Pons (tissue), 1 donor: ENCODE results near the gene MKI67.

Experiments used
- DNase-seq: peaks from one replicate; pipeline ENCODE4 v3.0.0-alpha.2; 2016; ENCODE audit warnings: low spot score

Gene MKI67

GRCh38 chr10:128064108-128064969 is 61.9 kb downstream of the MKI67 start:
- peak; percentile 83 for DNase-seq

DNA sequence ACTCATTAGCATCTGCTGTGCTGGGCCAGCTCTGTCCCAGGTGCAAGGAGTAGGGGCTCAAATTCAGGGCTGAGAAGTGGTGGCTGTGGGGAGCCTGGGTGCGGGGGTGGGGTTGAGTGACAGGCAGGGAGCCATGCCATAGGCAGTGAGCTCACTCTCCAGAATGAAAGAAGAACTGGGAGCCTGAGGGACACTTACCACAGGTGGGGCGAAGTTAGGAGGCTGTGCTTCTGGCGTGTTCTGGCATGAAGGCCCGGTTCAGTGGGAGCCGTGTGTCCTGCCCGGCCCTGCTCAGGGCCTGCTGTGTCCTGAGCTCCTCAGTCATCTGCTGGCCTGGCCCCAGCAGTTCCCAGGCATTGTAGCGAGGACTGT is 62.5 kb downstream of the MKI67 start:
- DNase-seq = no peak

GRCh38 chr10:128062881-128063563 is 63.2 kb downstream of the MKI67 start:
- peak; percentile 64 for DNase-seq

DNA sequence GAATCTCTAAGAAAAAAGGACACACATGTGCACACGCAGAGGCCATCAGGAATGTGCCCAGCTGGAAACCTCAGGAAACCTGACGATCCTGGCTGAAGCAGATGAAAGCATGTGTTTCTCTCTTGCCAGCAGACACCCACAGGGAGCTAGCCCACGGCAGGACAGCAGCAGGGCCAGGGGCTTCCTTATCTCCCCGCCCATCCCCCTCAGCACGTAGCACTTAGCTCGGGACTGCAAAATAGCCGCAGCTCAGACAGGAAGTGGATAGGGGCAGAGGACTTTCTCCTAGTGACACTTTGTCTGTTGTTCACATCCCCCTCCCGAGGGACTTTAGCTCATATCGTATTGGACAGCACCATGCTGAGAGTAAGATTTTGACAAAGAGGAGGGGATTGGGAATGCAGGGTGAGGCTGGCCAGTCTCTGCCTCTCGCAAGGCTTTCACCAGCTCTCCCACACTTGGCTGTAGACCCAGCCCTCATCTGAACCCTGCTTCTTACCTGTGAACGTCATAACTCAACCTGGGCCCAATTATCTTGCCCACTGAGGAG is 63.8 kb downstream of the MKI67 start:
- DNase-seq = no peak

DNA sequence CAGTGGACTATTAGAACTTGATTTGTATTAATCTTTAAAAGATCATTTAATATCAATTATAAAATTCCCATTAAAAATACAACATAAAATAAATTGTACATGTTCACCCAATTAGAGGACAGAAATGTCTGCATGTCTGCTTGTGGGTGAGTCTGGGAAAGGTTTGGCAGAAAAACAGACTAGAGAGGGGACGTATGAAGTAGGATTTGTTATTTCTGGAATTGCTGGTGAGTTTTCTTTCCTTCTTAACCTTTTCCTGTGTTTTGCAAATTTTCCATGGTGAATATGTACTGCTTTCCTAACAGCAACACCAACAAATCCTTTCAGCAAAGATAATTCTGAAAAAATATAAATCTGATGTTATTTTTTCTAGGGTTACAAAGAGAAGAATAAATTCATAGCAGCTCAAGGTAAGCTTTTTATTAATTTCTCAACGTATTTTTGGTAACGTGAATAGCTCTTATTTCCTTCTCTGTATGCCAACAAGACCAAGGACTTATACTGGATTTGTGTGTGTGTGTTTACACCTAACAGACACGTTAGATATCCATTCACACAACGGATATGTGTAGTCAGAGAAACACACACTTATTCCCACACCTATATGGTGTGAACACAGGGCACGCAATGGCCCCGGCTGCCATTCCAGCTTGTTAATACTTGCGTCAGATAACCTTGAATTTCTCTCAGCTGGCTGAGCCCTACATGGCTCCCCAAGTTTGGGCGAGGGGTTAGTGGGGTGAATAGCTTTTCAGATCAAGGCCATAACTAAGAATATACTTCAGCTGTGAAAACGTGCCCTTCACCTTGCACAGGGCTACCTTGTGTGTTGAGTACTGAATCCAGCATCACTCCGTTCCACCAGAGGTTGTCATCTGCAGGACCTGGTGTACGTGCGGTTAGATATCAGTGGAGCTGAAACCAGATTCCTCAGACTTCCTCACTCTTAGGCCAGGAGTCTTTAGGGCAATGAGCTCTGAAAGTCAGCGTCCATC is 64.6 kb downstream of the MKI67 start:
- DNase-seq = no peak

GRCh38 chr10:128060341-128061250 is 65.6 kb downstream of the MKI67 start:
- no peak for DNase-seq

GRCh38 chr10:128059982-128060293 is 66.3 kb downstream of the MKI67 start:
- DNase-seq = no peak

DNA sequence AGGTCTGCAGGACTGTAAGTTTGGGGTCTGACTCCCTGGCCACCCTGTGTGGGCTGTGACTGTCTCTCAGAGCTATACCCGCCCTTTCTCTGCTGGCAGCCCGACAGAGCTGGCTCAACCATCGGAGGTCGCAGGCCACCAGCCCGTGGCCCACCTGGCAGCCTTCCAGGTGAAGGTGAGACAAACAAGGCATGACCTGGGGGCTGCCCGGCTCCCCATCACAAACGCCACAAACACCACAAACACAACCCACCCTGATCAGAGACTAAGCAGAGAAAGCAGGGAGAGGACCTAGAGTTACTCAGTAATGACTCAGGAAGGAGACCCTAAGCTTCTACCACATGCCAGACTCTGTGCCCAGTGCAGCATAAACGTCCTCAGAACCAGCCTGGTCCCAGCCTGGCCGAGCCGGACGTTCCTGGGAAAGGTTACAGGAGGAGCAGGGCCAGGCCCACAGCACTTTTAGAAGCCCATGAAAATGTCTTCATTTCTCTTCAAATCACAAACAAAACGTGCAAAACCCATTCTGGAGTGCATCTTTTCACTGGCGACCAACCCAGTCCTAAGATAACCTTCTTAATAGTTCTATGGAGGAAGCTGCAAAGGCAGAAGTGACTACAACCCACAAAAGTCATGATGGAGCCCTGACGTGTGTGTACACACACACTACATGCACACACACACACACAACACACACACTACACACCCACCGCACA is 66.8 kb downstream of the MKI67 start:
- no peak for DNase-seq

DNA sequence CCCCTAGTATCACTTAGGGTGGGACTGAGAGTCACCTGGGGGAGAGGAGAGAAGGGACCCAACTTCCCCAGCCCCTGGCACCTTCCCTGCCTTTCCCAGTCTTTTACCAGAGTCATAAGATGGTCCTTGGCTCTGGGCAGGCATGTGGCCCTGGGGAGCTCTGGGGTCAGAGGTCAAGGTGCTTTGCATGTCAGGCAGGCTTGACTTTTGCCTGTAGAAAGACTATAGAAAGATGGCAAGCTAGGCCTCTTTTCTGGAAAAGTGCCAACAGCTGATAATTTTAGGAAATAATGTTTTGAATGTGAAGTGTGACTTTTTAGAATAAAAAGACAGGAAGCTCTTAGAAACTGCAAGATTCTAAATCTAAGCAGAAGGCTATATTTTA is 67.5 kb downstream of the MKI67 start:
- no peak for DNase-seq

DNA sequence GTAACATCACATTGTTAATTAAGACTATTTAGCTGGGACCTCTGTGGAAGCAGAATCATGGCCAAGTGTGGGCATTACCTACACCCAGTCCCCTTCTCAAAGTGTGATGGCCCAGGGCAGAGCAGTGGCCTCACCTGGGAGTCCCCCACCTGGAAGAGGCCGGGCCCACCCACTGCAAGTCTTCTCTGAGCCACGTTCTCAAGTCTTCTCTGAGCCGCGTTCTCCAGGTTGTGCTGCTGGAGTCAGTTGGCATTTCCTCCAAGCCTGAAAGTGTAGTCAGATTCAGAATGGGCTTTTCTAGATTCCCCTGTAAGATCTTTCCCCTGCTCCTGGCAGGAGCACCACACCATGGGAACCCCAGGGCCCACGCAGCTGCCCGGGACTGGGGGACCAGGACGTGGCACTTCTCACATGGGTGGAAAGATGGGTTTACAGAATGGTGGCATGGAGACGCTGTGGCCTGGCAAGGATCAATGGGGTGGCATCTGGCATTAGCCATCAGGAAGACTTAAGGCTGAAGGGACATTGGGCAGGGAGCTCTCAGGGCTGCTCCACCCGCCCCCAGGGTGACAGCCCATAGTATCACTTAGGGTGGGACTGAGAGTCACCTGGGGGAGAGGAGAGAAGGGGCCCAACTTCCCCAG is 68.0 kb downstream of the MKI67 start:
- DNase-seq = no peak

DNA sequence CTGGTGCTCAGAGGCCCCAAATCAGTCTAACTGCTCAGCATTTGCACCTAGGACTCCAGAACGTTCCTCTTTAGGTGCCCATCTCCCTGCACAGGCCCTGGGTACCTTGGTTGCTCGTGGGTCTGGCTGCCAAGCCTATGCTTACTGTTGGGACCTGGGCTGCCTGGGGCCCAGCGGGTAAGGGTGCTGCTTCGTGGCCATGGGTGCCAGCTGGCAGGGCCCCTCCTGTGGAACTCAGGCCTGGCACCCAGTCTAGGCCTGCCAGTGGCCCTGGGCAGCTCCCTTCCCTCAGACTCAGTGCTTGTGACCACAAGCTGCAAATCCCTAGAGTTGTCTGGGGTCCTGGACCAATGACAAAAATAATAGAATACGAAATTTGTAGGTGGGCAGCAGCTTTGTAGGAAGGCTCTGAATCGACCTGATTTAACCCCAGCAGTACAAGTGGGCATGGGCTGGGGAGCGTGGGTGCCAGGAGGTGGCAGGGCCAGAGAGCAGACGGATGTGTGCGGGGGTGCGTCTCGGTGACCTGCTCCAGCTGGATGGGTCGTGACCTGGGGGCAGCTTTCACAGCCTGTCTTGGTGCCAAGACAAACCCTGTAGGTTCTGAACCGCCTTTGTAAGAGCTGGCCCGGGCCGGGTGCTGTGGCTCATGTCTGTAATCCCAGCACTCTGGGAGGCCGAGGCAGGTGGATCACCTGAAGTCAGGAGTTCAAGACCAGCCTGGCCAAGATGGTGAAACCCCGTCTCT is 69.7 kb downstream of the MKI67 start:
- no peak for DNase-seq

- DNase-seq = no peak
Measured at GRCh38 chr10:128055061-128055868, 71.0 kb downstream of the MKI67 start.

DNA sequence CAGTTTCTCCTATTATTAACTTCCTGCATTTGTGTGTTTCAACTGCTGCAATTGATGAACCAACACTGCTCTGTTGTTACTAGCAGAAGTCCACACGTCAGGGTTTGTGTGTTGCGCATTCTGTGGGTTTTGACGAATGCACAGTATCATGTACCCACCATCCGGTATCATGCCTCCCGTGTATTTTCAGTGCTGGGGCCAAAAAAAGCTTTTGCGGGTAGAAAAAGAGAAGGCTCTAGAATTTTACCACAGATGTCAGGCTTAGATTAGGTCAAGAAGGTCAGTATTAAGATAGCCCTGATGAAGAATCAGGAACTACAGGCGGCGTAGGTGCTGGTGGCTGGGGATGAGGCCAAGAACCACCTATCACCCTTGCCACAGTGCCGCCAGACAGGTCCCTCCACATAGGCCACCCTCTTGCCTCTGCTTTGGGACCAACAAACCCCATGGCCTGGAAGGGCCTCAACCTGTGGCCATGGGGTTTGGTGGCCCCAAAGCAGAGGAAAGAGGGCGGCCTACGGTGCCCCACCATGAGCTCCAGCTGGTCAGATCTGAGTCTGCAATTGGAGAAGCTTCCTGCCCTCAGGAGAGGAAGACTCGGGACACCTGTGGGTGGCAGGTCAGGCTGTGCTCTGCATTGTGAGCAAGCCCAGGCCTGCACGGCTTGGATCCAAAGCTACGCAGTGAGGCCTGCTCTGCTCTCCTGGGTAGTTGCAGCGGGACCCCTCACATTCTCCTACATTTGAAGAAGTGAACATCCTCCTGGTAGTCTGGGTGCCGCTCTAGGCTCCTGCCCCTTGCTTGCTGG is 71.9 kb downstream of the MKI67 start:
- DNase-seq = peak; percentile 51

GRCh38 chr10:128053356-128053755 is 72.9 kb downstream of the MKI67 start:
- no peak for DNase-seq

DNA sequence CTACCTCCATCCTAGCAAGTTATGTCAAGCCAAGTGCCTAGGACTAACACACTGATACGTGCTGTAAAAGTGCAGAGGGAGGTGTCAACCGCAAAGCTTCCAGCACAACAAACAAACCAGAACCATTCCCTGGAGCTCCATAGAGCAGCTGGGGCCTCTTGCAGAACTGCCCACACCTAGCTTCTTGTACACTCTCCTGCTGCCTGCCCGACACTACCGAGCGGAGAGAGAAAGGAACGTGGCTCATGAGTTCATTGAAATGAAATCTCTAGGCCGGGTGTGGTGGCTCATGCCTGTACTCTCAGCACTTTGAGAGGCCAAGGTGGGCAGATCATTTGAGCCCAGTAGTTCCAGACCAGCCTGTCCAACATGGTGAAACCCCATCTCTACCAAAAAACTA is 73.5 kb downstream of the MKI67 start:
- no peak for DNase-seq

- DNase-seq = no peak
Measured at GRCh38 chr10:128051548-128051947, 74.7 kb downstream of the MKI67 start.

- peak; percentile 60 for DNase-seq
Measured at GRCh38 chr10:128050936-128051335, 75.3 kb downstream of the MKI67 start.
